Measurements from ENCODE around the gene MAB21L3. TPM values are rescaled to one million over a fixed set of nuclear protein-coding genes. Genes with fewer than 3 reads are reported as not detected.

The MAB21L3 gene
- total RNA-seq, result not detected in 2 replicates

DNA sequence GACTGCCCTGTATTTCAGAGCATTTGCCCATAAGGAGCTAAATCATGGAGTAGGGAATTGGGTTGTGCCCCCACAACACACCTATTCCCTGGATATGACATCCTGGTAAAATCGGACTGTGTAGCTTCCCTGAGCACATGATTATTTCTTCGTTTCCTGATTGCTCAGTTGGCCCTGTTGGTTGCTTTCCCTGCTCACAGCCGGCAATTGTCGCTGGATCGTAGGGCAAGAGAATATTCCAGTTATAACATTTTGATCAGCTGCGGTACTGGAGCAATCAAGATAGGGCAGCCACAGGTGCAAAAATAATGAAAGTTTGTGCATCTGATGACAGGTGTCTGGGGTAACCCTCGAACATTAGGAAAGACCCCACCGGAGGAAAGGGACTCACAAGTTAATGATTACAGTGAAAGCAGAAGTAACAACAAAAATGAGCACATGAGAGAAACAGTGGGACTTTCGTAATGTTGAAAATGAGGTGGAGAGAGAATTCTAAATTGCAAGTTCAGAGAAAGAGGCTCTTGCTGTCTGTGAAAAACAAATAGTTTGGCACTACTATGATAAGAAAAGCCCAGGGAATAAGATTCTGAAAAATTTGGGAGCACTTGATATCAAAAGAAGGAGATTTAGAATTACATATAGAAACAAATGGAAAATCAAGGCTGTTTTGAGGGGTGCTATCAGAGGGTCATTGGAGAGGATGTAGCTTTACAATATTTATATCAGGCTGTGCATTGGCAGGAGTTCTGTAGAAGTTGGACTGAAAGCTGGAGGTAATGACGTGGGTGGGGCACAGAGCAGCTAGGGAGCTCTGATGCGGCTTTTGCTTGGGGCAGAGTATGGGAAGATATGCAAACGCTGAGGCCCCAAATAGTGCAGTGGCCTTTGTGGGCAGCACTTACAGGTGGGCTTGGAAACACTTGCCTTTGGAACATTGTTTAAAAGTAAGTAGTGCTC lies at the start of gene MAB21L3:
Gene MAB21L3 (plus strand): TSS at position 833 of the 957 bp plus-strand sequence. CDS start 1,217 bp downstream, outside the sequence.
- intact Hi-C loops (cut with micrococcal nuclease), result no loop called here

DNA sequence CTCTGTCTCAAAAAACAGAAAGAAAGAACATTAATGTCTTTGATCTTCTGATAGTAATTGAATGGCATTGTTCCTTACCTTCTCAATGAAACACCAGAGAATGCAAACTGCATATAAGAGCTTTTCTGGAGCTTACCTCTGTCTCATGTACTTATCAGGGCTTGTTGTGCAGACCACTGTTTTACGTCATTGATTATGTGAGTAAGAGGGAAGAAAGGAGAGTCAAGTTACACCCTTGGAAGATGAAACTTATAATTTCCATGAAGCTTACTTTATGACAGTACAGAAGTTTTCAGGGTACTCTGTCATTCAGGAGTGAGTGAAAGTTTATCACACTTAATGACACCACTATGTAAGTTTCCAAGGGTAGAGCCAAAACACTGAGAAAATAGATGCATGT lies 49.0 kb upstream of the MAB21L3 start:
- intact Hi-C loops (cut with micrococcal nuclease), result no loop called here

DNA sequence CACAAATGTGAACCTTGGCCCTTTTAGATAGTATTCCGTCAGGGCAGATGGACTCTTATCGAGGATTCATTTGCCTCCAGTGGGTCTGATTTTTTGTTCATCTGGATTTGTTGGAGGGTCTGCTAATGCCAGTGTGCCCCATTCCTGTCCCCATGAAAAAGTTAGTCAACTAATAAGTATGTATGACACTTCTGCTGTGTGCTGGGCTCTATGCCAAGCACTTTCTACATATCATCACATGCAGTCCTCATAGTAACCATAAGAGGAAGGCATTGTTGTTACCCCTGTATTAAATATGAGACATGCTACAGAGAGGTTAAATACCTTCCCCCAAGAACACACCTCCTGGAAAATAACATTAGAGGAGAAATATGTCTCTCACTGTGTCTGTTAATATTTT lies 46.6 kb upstream of the MAB21L3 start:
- intact Hi-C loops (cut with micrococcal nuclease), result no loop called here

DNA sequence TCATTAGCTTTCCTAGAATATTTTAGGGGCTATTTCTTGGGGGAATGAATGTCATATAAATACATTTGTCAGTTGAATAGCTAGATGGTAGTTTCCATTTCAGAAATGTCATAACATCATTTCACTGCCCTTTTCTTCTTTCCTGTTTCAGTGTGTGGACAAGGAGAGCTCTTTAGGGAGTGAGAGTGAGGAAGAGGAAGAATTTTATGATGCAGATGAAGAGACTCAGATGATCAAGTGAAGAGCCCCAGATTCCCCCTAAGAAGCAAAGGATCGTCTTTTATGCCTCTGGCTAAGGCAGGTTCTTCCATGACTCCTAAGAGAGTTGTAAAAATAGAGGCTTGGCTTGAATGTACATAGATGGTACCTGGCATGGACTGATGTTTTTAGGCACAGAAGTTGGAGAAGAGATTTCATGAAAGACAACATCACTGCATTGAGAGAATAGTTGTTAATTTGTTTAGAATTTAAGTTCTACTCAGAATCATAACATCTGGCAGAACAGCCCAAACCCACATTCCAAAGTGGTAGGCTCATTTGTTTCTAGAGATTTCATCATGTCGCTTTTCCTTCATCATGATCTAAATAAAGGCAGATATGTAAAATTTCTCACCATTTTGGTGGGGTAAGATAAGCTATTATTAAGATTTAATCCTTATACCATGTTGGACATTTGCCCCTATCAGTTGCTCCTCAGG lies 44.2 kb upstream of the MAB21L3 start:
- intact Hi-C loops (cut with micrococcal nuclease), result no loop called here

DNA sequence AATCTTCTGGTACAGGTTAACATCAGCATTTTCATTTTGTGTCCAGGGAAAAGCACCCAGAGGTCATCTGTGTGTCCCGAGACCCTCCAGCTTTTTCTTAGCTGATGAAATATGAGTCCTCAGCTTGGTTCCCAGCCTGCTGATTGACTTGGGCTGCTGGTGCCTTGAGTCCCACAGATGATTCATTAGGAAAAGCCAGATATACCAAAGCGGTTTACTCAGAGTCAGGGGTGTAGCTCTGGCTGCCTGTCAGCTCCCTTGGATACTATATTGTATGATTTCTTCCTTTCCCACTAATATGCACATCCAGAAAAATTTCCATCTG lies 43.7 kb upstream of the MAB21L3 start:
- intact Hi-C loops (cut with micrococcal nuclease), result no loop called here

DNA sequence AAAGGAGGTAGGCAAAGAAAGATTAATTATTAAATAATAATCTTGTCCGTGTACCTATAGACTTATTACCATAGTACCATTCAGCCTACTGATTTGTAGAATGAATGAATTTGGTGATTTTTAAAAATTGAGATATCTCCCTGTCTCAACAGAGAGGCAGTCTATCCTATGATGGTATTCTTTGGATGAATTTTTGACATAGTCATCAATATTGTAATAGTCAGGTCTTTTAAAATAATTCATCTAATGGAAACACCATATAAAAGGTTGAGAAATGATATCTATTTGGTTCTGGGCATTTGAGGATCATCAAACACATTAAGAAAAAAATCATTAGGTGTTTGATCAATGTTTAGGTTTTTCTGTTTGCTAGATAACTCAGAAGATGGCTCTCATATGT lies 35.6 kb upstream of the MAB21L3 start:
- intact Hi-C loops (cut with micrococcal nuclease), result no loop called here

DNA sequence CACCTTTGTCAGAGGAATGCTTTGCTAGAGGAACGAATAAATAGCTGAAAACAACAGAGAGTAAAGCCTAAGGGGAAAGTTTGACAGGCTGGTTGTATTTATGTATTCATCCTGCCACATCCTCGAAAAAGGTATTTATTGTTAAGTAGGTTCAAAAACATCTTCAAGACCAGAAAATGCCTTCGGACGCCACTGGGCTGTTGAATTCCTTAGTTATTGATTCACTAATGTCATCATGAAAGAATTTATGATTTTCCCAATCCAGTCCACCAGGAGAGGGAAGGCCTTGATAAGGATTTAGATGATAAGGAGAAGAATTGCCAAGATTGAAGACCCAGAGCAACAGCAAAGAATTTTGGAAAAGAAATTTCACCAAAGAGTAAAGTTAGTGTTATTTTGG lies 35.2 kb upstream of the MAB21L3 start:
- intact Hi-C loops (cut with micrococcal nuclease), result no loop called here

DNA sequence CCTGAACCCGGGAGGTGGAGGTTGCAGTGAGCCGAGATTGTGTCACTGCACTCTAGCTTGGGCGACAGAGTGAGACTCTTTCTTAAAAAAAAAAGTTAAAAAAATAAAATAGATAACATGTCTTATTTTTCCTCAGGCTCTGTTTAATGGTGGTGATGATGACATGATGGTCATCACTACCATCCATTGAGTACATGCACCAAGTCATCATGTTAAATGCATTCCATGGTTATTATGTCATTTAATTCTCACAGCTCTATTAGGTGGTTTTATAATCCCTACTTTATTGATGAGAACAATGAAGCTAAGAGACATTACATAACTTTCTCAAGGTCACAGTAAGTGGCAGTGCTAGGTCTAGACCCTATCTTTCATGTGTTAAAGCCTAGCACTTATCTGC lies 34.4 kb upstream of the MAB21L3 start:
- intact Hi-C loops (cut with micrococcal nuclease), result no loop called here

DNA sequence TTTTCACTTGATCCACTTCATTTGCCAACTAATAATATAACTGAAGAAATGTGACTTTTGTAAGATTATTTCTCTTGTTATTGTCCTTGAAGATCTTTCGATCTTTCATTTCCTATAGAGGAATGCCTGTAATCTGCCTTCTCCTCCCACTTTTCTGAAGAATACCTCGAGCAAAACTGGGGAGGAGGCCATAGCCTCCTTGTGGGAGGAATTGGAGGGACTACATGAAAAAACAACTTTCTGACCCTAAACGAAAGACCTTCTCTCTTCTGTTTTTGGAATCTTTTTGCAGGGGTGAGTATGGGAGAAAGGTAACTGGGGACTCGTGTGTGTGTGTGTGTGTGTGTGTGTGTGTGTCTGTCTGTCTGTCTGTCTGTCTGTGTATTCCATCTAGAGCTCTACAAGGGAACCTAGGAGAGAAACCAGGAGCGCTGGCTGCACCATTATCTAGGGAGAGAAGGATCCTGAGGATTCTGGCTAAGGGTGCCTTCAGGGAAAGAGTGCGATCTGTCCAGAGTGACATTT lies 32.4 kb upstream of the MAB21L3 start:
- intact Hi-C loops (cut with micrococcal nuclease), result no loop called here

DNA sequence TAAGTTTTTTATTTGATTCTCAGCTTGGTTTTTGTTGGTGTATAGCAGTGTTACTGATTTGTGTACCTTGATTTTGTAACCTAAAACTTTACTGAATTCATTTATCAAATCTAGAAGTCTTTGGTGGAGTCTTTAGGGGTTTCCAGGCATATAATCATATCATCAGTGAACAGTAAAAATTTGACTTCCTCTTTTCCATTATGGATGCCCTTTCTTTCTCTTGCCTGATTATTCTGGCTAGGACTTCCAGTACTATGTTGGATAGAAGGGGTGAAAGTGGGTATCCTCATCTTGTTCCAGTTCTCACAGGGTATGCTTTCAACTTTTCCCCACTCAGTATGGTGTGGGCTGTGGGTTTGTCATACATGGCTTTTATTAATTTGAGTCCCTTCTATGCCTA lies 23.6 kb upstream of the MAB21L3 start:
- intact Hi-C loops (cut with micrococcal nuclease), result no loop called here

DNA sequence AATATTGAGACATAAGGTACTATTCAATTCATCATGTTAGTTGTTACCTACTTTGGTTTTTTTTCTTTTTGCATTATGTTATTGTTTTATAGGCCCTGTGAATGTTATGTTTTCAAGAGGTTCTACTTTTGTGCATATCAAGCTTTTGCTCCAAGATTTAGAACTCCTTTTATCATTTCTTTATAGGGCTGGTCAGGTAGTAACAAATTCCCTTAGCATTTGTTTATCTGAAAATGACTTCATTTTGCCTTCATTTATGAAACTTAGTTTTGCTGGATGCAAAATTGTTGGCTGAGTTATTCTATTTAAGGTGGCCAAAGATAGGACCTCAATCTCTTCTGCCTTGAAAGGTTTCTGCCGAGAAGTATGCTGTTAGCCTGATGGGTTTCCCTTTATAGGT lies 21.3 kb upstream of the MAB21L3 start:
- intact Hi-C loops (cut with micrococcal nuclease), result no loop called here

DNA sequence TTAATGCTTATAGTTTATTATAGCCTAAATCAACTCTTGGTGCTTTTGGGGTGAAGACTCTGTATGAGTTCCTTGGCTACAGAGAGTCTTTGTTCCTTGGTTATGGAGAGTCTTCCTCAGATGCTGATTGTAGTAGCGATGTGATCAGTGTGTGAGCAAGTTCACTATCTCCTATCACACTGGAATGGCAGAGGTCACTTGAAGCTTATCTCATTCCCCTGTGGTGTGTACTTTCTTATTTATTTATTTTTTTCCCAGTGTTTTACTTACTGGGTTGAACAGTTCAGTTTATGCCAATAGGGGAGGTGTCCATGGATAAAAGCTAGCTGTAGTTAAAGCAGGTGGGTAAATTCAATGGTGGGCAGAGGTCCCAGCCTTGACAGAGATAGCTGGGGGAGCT lies 20.1 kb upstream of the MAB21L3 start:
- intact Hi-C loops (cut with micrococcal nuclease), result no loop called here

DNA sequence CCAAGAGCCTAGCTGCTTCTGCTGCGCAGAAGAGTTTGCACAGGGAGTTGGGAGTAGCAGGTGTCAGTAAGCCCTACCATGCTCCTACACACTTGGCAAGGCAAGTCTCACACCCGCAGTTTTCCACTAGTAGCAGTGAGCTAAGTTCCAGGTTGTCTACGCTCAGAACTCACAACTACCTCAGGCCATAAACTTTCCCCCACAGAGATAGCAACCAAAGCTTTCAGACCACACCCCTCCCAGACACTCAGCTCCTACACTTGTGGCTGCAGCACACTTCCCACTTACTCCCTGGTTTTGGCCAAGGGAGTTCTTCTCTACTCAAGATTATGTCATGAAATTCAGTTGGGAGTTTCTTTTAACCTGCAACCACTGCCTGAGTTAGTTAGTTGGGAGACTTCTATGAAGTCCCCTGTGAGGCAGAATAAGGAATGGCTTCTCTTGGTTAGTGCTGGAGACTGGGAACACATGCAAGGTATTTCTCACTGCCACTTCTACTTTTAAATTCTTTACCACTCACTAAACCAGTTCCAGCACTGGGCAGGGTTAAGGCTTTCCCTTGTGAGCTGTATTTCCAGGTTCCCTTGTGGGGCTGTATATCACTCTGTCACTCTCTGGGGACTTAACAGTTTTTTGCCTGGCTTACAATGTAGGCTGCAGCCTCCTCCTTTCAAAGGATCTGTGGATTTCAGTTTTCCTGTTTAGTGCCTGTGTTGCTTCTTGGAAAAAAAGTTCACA lies 18.3 kb upstream of the MAB21L3 start:
- intact Hi-C loops (cut with micrococcal nuclease), result no loop called here

DNA sequence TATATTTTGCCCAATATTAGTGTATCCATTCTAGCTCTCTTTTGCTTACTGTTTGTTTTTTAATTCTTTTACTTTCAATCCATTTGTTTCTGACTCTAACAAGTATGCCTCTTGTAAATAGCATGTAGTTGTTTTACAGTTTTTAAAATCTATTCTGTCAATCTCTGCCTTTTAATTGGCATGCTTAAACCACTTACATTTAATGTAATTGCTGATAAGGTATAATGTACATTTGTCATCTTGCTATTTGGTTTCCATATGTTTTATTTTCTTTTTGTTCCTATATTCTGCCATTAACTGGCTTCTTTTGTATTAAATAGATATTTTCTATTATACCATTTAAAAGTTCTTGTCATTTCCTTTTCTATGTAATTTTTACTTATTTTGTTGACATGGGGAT lies 16.2 kb upstream of the MAB21L3 start:
- intact Hi-C loops (cut with micrococcal nuclease), result no loop called here

DNA sequence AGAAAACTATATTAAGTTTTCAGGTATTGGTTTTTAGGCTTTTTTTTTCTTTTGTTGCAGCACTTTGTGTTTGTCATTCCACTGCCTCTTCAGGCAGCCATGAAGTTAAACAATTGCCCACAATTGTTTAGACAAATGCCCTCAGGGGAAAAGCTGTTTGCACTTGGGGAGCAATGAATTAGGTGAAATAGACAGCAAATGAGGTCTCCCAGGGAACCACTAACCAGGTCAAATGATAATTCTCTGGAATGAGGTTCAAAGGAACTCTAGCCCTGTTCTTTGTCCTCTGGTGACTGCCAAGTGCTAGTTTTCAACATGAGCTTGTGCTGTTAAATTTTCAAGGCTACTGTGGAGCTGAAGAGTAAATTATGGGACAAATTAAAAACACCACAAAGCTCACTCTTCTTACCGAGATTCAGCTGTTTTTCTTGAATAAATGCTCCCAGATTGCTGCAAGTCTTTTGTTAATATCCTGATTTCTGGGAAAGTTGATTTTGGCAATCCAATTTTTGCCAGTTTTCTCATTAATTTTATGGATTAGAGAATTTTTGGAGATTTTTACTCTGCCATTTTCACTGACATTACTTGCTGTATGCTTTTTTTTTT lies 15.1 kb upstream of the MAB21L3 start:
- intact Hi-C loops (cut with micrococcal nuclease), result no loop called here

DNA sequence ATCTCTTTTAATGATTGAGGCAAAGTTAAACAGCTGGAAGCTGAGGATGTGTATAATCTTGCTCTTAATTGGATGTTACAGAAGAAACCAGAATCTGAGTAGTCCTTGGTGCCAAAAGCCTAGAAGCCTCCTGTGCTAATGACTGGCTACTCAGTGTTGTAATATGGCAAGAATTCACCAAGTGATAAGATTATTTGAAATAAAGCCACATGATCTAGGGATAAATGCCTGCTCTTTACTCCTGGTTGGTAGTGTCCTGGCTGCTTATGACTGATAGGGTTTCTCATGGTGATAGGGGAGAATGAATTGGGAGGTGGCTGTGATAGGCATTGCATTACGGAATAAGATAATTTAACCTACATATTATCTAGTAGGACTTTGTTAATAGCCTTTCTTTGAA lies 13.6 kb upstream of the MAB21L3 start:
- intact Hi-C loops (cut with micrococcal nuclease), result no loop called here

DNA sequence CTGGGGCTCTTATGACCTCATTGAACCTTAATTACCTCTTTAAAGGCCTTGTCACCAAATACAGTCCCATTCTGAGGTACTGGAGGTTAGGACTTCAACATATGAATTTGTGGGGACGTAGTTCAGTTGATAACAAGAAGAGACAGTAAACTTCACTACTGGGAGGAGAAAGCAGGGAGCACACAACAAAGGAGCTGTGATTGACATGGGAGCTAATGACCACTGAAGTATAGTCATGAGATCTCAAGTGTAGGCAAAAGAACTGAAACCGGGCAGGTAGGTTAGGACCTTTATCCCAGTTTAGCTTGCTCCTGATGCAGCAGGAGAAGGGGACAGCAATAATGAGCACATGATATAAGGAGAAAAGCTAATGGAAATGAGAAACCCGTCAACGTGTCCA lies 11.8 kb upstream of the MAB21L3 start:
- intact Hi-C loops (cut with micrococcal nuclease), result no loop called here

DNA sequence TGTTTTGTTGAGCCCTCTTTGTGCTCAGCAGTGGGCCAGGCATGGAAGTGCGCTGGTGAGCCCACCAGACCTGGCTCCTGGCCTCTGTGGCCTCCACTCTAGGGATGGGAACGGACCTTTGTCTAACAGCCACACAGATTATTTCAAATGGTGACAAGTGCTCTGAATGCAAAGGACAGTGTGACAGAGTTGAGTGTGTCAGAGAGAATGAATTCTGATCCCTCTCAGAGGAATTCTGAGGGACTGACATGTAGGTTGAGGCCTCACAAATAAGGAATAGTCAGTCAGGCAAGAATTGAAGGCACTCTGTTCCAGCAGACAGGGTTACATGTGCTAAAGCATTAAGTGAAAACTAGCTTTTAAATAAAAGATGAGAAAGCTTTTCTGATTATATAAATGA lies 11.3 kb upstream of the MAB21L3 start:
- intact Hi-C loops (cut with micrococcal nuclease), result no loop called here

DNA sequence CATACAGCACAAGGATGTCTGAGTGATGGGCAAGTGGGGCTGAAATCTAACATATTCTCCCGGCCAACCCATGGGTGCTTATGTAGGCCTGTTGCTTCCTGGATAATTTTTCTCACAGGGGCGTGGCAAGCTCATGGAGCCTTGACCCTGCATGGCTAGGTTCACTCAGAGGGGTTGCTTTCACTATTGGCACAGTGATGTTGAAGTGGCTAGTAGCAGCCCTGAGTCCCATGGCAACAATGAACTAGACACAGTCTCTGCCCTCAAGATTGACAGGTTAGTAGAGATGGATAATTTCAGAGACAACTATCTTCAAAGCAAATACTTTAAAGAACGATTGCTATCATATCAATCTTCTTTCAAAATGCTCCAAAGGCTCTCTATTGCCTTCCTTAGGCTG lies 6.5 kb upstream of the MAB21L3 start:
- intact Hi-C loops (cut with micrococcal nuclease), result no loop called here

DNA sequence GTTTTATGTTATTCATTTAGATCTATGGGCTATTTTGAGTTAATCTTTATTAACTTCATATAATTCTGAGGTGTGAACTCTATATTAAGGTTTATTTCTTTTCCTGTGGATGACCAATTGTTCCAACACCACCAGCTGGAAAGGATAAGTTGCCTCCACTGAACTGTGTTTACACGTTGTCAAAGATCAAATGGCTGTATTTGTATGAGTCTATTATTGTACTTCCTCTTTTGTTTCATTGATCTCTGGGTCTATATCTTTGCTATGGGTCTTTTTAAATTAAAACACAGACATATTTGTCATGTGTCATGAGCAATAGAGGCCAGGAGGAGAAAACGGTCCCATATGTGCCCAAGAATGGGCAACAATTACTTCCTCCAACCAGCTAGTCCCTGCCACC lies 5.2 kb upstream of the MAB21L3 start:
- intact Hi-C loops (cut with micrococcal nuclease), result no loop called here

DNA sequence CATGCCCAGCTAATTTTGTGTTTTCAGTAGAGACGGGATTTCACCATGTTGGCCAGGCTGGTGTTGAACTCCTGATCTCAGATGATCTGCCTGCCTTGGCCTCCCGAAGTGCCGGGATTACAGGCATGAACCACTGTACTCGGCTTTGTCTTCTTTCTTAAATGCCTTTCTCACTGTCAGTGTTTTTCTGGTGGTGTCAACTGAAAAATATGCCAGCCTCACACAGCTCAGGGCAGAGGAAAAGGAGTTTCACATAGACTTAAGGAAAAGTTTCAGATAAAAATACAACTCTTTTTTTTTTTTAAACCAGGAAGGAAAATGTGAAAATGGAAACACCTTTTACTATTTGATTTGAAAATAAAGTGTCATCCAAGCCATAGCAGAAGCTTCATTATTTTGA lies 4.6 kb upstream of the MAB21L3 start:
- intact Hi-C loops (cut with micrococcal nuclease), result no loop called here

DNA sequence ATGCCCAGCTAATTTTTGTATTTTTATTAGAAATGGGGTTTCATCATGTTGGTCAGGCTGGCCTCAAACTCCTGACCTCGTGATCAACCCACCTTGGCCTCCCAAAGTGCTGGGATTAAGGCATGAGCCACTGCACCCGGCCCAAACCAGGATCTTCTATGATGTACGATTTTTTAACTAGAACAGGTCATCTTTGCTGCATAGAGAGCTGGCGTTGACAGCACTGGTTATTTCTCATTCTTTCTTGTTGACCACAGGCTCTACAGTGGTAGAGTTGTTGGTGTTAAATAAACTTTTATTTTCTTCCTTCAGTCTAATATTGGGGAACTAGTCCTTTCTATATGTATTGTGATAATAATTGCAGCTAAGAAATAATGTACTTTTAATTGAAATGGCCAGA lies 3.8 kb upstream of the MAB21L3 start:
- intact Hi-C loops (cut with micrococcal nuclease), result no loop called here

Measured in T-helper 1 cell treated with Interleukin-12 subunit alpha and Interleukin-12 subunit beta and Interleukin-4 antibody, amounts not matched to agents 30 ng/mL and 1 ng/mL, for 36 hours (primary cell).